Mesendoderm (in vitro differentiated cells): ENCODE data around the gene SGK1.
"Not testable (repeated sequence)": the region's sequence is repeated elsewhere in the genome, so short reads cannot be mapped to it uniquely, and the experiment has no call there.

ENCODE experiments used
- DNase-seq: peaks from one replicate; pipeline ENCODE4 v3.0.0; 2013
- H2AK5ac ChIP-seq: 2 replicates; pipeline ENCODE4 v1.6.1; 2013; ENCODE audit warnings: low read length, inconsistent platforms
- H2BK120ac ChIP-seq: 2 replicates; pipeline ENCODE4 v1.6.1; 2013; ENCODE audit warnings: low read depth, mild to moderate bottlenecking, low read length, moderate library complexity, mixed read lengths
- H2BK15ac ChIP-seq: replicated peaks from 2 replicates; pipeline ENCODE4 v1.6.1; 2013; ENCODE audit warnings: low read depth, mild to moderate bottlenecking, moderate library complexity
- H2BK5ac ChIP-seq: 2 replicates; pipeline ENCODE4 v1.6.1; 2013; ENCODE audit warnings: low read length, inconsistent platforms
- H3K18ac ChIP-seq: 2 replicates; pipeline ENCODE4 v1.6.1; 2013; ENCODE audit warnings: mild to moderate bottlenecking, low read length, mixed read lengths
- H3K23ac ChIP-seq: one replicate; pipeline ENCODE4 v1.6.1; 2013; ENCODE audit warnings: low read length
- H3K27ac ChIP-seq: 2 replicates; pipeline ENCODE4 v1.5.1; 2013; ENCODE audit warnings: low read depth, mild to moderate bottlenecking, inconsistent platforms, low read length, moderate library complexity
- H3K27me3 ChIP-seq: 2 replicates; pipeline ENCODE4 v1.6.1; 2013; ENCODE audit warnings: low read length, control low read depth, mild to moderate bottlenecking, inconsistent platforms; ENCODE audit not compliant: insufficient read depth, poor library complexity
- H3K36me3 ChIP-seq: 2 replicates; pipeline ENCODE4 v1.6.1; 2013; ENCODE audit warnings: low read length, inconsistent platforms; ENCODE audit not compliant: control insufficient read depth, insufficient read depth
- H3K4ac ChIP-seq: one replicate; pipeline ENCODE4 v1.6.1; 2013; ENCODE audit warnings: low read depth, mild to moderate bottlenecking, low read length, moderate library complexity
- H3K4me1 ChIP-seq: 2 replicates; pipeline ENCODE4 v1.6.1; 2013; ENCODE audit warnings: low read depth, low read length, inconsistent platforms; ENCODE audit not compliant: control insufficient read depth
- H3K4me2 ChIP-seq: 2 replicates; pipeline ENCODE4 v1.6.1; 2013; ENCODE audit warnings: low read length
- H3K4me3 ChIP-seq: 2 replicates; pipeline ENCODE4 v1.5.1; 2013; ENCODE audit warnings: mild to moderate bottlenecking, low read length
- H3K56ac ChIP-seq: one replicate; pipeline ENCODE4 v1.6.1; 2013; ENCODE audit warnings: low read length
- H3K79me1 ChIP-seq: 2 replicates; pipeline ENCODE4 v1.6.1; 2013; ENCODE audit warnings: low read length, inconsistent platforms
- H3K79me2 ChIP-seq: 2 replicates; pipeline ENCODE4 v1.6.1; 2013; ENCODE audit warnings: mild to moderate bottlenecking, low read length; ENCODE audit not compliant: control insufficient read depth, insufficient read depth
- H3K9ac ChIP-seq: 2 replicates; pipeline ENCODE4 v1.6.1; 2013; ENCODE audit warnings: low read length, inconsistent platforms
- H4K5ac ChIP-seq: one replicate; pipeline ENCODE4 v1.6.1; 2013; ENCODE audit warnings: low read length
- H4K8ac ChIP-seq: one replicate; pipeline ENCODE4 v1.6.1; 2013; ENCODE audit warnings: low read depth, mild to moderate bottlenecking, control low read depth, low read length, moderate library complexity
- WGBS: extraction: QIAGEN DNeasy Blood & Tissue Kit; methylation state at CpG from one replicate; pipeline ENCODE4 v1.1.7; 2013; ENCODE audit warnings: low lambda C conversion rate, missing lambda C conversion rate; ENCODE audit not compliant: insufficient coverage; ENCODE audit errors: extremely low coverage; 5-methylcytosine and 5-hydroxymethylcytosine counted together

SGK1 gene

GRCh38 chr6:134196568-134197193, 121.2 kb downstream of the SGK1 start:
- Histone ChIP-seq H3K4me1 (no peaks in the 10 kb centered on the region), H3K36me3 (no peaks in the 10 kb centered on the region), H2BK120ac (no peak overlapping the region), H3K9ac (no peak overlapping the region), H3K79me1 (no peaks in the 10 kb centered on the region), H3K27me3 (no peaks in the 10 kb centered on the region), H2BK15ac (no peak overlapping the region), H3K18ac (no peak overlapping the region), H3K4ac (no peak overlapping the region), H2AK5ac (no peak overlapping the region), H3K79me2 (no peaks in the 10 kb centered on the region), H2BK5ac (no peak overlapping the region), H3K27ac (no peak overlapping the region), H3K56ac (no peak overlapping the region), H3K4me3 (no peak overlapping the region), H3K23ac (no peak overlapping the region), H3K4me2 (no peak overlapping the region), H4K5ac (no peak overlapping the region), H4K8ac (no peak overlapping the region)
- no peak for DNase-seq
- no CpG with 5 or more reads among the region's 11 CpGs for WGBS

DNA sequence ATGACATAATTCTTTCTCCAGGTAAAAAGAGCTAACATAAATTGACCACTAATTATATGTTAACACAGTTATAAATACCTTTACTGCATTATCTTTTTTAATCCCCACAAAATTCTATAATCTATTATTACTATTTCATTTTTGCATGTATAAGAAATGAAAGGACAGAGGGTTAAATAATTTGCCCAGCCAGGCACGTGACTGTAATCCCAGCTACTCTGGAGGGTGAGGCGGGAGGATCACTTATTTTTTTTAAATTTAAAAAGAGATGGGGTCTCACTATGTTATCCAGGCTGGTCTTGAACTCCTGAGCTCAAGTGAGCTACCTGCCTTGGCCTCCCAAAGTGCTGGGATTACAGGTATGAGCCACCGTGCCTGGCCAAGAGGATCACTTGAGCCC, 121.9 kb downstream of the SGK1 start:
- Histone ChIP-seq H3K4me2 (no peak overlapping the region), H3K4me1 (no peaks in the 10 kb centered on the region), H3K79me1 (no peaks in the 10 kb centered on the region), H3K36me3 (no peaks in the 10 kb centered on the region), H2BK5ac (no peak overlapping the region), H4K5ac (no peak overlapping the region), H3K4ac (no peak overlapping the region), H3K27me3 (no peaks in the 10 kb centered on the region), H3K18ac (no peak overlapping the region), H2BK15ac (no peak overlapping the region), H3K9ac (no peak overlapping the region), H2BK120ac (no peak overlapping the region), H3K27ac (no peak overlapping the region), H2AK5ac (no peak overlapping the region), H4K8ac (no peak overlapping the region), H3K56ac (no peak overlapping the region), H3K4me3 (no peak overlapping the region), H3K23ac (no peak overlapping the region), H3K79me2 (no peaks in the 10 kb centered on the region)
- no peak for DNase-seq
- WGBS: no CpG with 5 or more reads among the region's 3 CpGs

DNA sequence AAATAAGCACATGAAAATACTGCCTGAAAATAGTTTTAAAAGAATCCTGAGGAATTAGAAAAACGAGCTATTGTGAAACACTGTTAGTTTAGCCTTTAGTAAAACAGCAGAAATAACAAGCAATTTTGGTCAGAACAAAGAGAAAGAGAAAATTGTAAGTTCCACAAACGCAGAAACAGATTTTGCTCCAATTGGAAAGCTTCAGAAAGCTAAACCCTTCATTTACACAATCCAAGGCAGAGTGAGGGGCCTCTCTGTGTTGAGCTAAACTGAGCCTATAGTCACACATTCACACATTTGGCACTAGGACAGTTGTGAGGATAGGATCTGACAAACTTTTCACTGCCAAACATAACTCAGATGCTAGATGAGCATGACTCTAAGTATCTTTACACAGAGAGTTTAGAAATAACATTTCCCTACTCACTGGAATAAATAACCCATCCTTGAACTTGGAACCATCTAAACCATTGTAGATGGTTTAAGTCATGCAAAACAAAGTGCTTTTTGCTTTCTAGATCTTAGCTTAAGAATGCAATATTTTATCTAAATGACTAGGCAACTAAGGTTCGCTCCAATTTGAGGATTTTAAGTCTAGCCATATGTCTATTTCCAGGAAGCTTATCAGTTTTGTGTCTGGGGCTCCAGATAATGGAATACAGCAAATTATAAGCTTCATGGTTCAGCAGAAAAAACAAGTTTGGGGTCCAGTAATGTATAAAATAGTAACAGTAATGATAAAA, 122.6 kb downstream of the SGK1 start:
- no peak for DNase-seq
- no peaks in the 10 kb centered on the region for H3K4me1 ChIP-seq
- H3K23ac ChIP-seq: no peak overlapping the region
- no peaks in the 10 kb centered on the region for H3K27me3 ChIP-seq
- H3K27ac ChIP-seq: no peak overlapping the region
- no peak overlapping the region for H2BK5ac ChIP-seq
- H3K56ac ChIP-seq: no peak overlapping the region
- H3K79me1 ChIP-seq: no peaks in the 10 kb centered on the region
- H3K4me2 ChIP-seq: no peak overlapping the region
- H2AK5ac ChIP-seq: no peak overlapping the region
- no peak overlapping the region for H2BK15ac ChIP-seq
- no peak overlapping the region for H3K4me3 ChIP-seq
- H3K18ac ChIP-seq: no peak overlapping the region
- no peak overlapping the region for H4K5ac ChIP-seq
- H3K79me2 ChIP-seq: no peaks in the 10 kb centered on the region
- H2BK120ac ChIP-seq: no peak overlapping the region
- H3K4ac ChIP-seq: no peak overlapping the region
- H3K9ac ChIP-seq: no peak overlapping the region
- no peak overlapping the region for H4K8ac ChIP-seq
- WGBS: no CpG with 5 or more reads among the region's 3 CpGs
- H3K36me3 ChIP-seq: no peaks in the 10 kb centered on the region

DNA sequence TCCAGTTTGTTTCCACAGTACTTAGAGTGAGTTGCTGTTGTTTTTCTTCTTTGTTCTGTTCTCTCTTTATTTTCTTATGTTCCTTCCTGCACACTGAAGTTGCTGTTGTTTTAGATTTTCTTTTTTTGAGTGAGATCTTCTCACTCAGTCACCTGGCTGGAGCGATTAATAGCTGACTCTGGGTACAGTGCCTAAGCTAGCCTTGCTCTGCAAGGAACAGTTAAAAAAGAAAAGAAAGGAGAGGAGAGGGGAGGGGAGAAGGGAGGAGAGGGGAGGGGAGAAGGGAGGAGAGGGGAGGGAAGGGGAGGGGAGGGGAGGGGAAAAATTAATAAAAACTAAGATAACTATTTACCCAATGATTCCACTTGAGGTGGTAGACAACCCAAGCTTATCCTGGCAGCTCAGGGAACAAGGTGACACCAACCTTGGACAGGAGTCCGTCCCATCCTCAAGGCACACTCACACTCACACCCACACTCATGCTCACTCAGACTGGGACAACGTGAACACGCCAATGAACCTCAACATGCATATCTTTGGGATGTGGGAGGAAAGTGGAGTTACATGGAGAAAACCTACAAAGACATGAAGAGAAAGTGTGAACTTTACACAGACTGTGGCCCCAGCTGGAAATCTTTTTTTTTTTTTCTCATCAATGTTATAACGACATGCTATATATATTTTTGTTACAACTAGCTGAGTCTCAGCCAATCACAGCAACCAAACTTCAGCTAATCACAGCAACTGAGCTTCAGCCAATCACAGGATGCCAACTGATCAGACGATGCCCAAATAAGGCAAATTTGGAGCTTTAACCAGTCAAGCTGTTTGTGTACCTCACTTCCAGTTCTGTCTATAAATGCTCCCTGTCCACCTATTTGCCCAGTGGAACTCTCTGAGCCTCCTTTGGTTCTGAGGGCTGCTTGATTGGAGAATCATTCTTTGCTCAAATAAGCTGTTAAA, 124.1 kb downstream of the SGK1 start:
- DNase-seq: no peak
- no CpG with 5 or more reads among the region's 6 CpGs for WGBS

DNA sequence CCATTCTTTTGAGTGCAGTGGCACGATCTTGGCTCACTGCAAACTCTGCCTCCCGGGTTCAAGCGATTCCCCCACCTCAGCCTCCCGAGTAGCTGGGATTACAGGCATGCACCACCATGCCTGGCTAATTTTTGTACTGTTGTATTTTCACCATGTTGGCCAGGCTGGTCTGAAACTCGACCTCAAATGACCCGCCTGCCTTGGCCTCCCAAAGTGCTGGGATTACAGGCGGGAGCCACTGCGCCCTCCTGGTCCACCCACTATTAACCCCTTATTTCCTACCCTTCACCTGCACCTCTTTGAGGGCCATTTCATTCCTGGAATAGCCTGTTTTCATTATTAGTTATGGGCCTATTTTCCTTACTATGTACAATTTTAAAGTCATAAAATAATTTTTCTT, 125.3 kb downstream of the SGK1 start:
- H3K4ac ChIP-seq, H3K56ac ChIP-seq, H2BK120ac ChIP-seq, H3K9ac ChIP-seq, H2BK5ac ChIP-seq, H3K79me1 ChIP-seq, H3K4me3 ChIP-seq, H3K27ac ChIP-seq, H4K8ac ChIP-seq, H2BK15ac ChIP-seq, H3K79me2 ChIP-seq, H2AK5ac ChIP-seq, H3K4me2 ChIP-seq, H3K36me3 ChIP-seq, H4K5ac ChIP-seq, H3K4me1 ChIP-seq, DNase-seq, H3K18ac ChIP-seq, H3K27me3 ChIP-seq, H3K23ac ChIP-seq: not testable (repeated sequence)
- WGBS: no CpG with 5 or more reads among the region's 8 CpGs

More for the DNA sequence above, 124.1 kb downstream of the SGK1 start:
- H2BK15ac ChIP-seq: no peak overlapping the region
- no peaks in the 10 kb centered on the region for H3K27me3 ChIP-seq
- H3K23ac ChIP-seq: no peak overlapping the region
- no peak overlapping the region for H3K18ac ChIP-seq
- H3K4me2 ChIP-seq: no peak overlapping the region
- H3K4me3 ChIP-seq: no peak overlapping the region
- no peak overlapping the region for H3K56ac ChIP-seq
- H2AK5ac ChIP-seq: no peak overlapping the region
- H3K79me1 ChIP-seq: no peaks in the 10 kb centered on the region
- no peak overlapping the region for H2BK5ac ChIP-seq
- no peaks in the 10 kb centered on the region for H3K36me3 ChIP-seq
- no peak overlapping the region for H4K5ac ChIP-seq
- H4K8ac ChIP-seq: no peak overlapping the region
- H3K27ac ChIP-seq: no peak overlapping the region
- H3K4me1 ChIP-seq: no peaks in the 10 kb centered on the region
- no peaks in the 10 kb centered on the region for H3K79me2 ChIP-seq
- no peak overlapping the region for H2BK120ac ChIP-seq
- no peak overlapping the region for H3K9ac ChIP-seq
- no peak overlapping the region for H3K4ac ChIP-seq
